Gastrocnemius medialis (tissue), 4 donors: ENCODE data around the gene BICD2.

ENCODE experiments used
- POLR2A ChIP-seq, 2 donors: fragments of 450-650 bp; IDR thresholded peaks; one replicate each; pipeline ENCODE4 v1.6.1; 2017; ENCODE audit warnings: antibody characterized with exemption in 2 of 2, mild to moderate bottlenecking in 2 of 2, moderate library complexity in 2 of 2
- TF ChIP-seq, protein P1 (sequence below), 5 experiments: fragments of 450-650 bp in 3 of 5; fragments of 200-600 bp in 2 of 5; sonication (generic) in 2 of 5; IDR thresholded peaks in 4 of 5; conservative IDR thresholded peaks in 1 of 5; 1 replicate in 4 of 5; 2 replicates in 1 of 5; pipeline ENCODE4 v1.5.1; 2016 to 2019; ENCODE audit warnings: antibody characterized with exemption in 5 of 5, mild to moderate bottlenecking in 3 of 5, moderate library complexity in 3 of 5

DNA sequence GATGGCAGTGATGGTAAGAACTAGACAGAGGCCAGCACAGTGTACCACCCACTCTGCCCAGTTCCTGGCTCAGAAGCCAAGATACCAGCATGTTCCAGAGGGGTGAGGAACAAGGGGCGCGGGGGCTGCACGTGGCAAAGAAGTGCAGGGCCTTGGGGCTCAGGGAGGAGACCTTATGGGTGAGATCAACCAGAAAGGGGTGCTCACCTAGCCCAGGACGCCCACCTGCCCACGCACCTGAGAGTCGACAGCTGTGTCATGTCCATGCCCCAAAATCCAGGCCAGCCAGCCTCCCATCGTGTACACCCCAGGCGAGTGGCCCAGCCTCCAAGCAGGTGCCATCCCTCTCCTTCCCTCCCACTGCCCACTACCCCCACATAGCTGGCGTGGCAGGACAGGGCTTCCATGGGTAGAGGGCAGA lies 34.9 kb downstream of the BICD2 start:
- TF ChIP-seq, protein P1, sequence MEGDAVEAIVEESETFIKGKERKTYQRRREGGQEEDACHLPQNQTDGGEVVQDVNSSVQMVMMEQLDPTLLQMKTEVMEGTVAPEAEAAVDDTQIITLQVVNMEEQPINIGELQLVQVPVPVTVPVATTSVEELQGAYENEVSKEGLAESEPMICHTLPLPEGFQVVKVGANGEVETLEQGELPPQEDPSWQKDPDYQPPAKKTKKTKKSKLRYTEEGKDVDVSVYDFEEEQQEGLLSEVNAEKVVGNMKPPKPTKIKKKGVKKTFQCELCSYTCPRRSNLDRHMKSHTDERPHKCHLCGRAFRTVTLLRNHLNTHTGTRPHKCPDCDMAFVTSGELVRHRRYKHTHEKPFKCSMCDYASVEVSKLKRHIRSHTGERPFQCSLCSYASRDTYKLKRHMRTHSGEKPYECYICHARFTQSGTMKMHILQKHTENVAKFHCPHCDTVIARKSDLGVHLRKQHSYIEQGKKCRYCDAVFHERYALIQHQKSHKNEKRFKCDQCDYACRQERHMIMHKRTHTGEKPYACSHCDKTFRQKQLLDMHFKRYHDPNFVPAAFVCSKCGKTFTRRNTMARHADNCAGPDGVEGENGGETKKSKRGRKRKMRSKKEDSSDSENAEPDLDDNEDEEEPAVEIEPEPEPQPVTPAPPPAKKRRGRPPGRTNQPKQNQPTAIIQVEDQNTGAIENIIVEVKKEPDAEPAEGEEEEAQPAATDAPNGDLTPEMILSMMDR (IDR thresholded peaks at IDR 0.05 in 4 of 5, conservative IDR thresholded peaks at IDR 0.05 in 1 of 5): peak in 1 of 5 experiments; percentile 3
- TF ChIP-seq POLR2A (IDR thresholded peaks at IDR 0.05): no peak
